Measurements from ENCODE around the gene CCDC141.

CCDC141 gene

DNA sequence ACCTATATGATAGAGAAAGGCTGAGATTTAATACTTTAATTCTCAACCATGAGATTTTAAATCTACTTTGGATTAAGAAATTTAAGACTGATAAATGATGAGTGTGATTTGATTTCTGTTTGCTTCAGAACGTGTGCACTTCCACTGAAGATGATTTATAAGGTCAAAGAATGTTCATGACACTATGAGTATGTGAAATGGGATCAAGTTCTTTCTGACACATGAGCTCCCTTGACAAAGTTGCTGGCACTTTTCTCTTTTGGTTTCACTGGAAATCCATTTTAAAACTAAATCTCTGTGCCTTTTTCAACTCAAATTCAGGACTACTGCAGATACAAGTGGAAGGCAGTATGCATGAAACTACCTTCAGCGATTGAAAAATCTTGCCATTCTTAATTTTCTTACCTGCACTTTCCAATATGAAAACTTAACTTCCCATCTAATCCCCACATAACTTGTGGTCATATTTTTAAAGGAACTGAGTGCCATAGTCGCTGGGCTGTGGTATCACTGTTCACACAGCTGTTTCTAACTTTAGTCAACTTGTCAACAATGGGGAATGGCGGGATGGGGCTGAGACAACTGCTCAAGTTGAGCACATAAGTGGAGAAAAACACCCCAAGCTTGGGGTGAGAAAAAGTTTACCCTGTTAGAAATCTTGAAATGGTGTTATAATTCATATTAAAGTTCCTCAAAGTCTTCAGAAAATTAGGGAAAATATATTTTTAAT is 190.9 kb downstream of the CCDC141 start:
- TF ChIP-seq, protein P1, sequence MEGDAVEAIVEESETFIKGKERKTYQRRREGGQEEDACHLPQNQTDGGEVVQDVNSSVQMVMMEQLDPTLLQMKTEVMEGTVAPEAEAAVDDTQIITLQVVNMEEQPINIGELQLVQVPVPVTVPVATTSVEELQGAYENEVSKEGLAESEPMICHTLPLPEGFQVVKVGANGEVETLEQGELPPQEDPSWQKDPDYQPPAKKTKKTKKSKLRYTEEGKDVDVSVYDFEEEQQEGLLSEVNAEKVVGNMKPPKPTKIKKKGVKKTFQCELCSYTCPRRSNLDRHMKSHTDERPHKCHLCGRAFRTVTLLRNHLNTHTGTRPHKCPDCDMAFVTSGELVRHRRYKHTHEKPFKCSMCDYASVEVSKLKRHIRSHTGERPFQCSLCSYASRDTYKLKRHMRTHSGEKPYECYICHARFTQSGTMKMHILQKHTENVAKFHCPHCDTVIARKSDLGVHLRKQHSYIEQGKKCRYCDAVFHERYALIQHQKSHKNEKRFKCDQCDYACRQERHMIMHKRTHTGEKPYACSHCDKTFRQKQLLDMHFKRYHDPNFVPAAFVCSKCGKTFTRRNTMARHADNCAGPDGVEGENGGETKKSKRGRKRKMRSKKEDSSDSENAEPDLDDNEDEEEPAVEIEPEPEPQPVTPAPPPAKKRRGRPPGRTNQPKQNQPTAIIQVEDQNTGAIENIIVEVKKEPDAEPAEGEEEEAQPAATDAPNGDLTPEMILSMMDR (IDR thresholded peaks at IDR 0.05; ENCODE audit: low read depth, low read length): no peak
- H3K4me3 ChIP-seq (replicated peaks in 1 of 2; ENCODE audit: low read depth in 2 of 2, low read length in 2 of 2): no peak overlapping the region
- DNase-seq (ENCODE audit: low read depth in 2 of 2): no peak

DNA sequence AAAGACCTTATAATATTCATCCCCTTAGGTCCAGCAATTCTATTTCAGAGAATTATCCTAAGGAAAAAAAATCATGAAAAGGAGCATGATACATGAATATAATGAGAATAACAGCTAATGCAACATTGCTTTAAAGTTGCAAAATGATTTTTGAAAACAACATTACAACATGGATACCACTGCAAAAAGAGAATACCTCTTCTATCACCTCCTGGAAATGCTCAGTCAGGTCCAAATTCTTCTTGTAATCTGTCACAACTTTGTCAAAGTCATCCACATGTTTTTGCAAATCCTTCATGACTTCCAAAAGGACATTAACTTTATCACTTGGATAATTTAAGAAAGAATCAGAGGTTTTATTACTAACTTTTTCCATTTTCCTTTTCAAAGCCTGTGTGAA is 194.8 kb downstream of the CCDC141 start:
- no peak overlapping the region for H3K4me3 ChIP-seq (replicated peaks in 1 of 2; ENCODE audit: low read depth in 2 of 2, low read length in 2 of 2)
- DNase-seq (ENCODE audit: low read depth in 2 of 2): peak in 1 of 2 donors; percentile 34
- TF ChIP-seq, protein P1 (IDR thresholded peaks at IDR 0.05; ENCODE audit: low read depth, low read length): no peak

DNA sequence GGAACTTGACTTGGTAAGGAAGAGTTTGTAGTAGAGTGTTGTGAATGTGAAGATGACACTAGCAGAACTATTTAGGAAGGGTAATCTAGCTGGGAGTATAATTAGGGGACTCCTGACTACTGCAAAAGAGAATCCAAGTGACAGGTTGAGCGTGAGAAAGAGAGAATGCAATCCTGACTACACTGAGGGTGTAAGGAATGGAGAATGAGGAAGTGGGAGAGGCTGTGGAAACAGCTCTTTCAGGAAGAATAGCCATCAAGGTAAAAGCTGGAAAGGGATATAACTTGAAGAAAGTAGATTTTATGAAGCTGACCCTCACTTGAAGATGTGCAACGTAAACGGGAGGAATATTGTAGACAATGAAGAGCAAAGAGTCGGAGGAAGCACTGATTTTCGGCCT is 201.6 kb downstream of the CCDC141 start:
- DNase-seq (ENCODE audit: low read depth in 2 of 2): no peak
- no peak overlapping the region for H3K4me3 ChIP-seq (replicated peaks in 1 of 2; ENCODE audit: low read depth in 2 of 2, low read length in 2 of 2)
- TF ChIP-seq, protein P1 (IDR thresholded peaks at IDR 0.05; ENCODE audit: low read depth, low read length): no peak

DNA sequence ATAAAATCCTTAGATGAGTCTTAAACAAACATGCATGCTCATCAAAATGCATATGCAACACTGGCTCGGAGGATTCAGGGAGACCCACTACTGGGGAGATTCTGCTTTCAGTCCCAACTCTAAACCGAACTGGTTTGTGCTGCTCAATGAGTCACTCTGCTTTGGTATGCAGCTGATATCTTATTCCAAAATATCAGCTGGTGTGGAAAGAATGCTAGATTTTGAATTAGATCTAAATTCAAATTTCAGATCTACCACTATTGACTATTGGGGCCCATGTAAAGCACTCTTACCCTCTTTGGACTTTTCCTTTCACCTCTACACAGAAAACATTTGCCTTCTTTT is 203.5 kb downstream of the CCDC141 start:
- TF ChIP-seq, protein P1 (IDR thresholded peaks at IDR 0.05; ENCODE audit: low read depth, low read length): no peak
- DNase-seq (ENCODE audit: low read depth in 2 of 2): no peak
- H3K4me3 ChIP-seq (replicated peaks in 1 of 2; ENCODE audit: low read depth in 2 of 2, low read length in 2 of 2): no peak overlapping the region

DNA sequence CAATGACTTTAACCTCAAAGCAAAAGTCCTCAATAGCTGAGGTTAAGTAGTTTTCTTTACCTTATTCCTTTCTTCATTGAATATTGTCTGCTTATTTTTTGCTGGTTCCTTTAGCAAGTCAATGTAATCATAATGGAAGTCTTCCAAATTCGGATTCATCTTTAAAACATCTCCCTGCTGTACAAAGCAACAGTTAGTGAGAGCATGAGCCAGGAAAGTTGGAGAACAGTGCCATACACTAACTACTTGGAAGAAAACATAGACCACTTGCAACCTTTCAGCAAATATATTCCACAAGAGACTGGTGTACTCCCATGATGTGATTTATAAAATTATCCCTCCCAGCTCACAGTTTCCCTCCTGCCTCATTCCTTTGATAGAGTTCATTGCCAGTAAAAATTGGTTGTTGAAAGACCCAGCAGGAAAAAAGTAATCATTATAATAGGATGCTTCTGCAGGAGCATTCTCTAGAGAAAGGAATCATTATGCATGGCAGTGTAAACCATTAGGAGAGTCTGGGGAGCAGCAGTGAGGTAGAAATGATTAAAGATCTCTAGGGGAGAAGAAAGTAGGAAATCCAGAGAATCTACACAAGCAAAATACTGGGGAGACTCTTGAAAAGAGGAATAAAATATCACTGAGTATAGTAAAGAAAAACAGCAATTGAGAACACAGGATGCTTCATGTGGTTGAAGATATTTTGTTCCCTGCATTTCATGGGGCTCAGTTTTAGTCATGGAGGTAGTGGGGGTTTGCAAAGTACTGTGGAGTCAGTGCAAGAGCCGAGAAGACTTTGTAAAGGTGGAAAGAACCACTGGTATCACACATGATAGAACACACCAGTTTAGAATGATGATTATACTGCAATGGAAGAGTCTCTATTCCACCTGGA is 204.1 kb downstream of the CCDC141 start:
- TF ChIP-seq, protein P1 (IDR thresholded peaks at IDR 0.05; ENCODE audit: low read depth, low read length): no peak
- H3K4me3 ChIP-seq (replicated peaks in 1 of 2; ENCODE audit: low read depth in 2 of 2, low read length in 2 of 2): no peak overlapping the region
- peak; percentile 74 to 80 for DNase-seq (ENCODE audit: low read depth in 2 of 2)

DNA sequence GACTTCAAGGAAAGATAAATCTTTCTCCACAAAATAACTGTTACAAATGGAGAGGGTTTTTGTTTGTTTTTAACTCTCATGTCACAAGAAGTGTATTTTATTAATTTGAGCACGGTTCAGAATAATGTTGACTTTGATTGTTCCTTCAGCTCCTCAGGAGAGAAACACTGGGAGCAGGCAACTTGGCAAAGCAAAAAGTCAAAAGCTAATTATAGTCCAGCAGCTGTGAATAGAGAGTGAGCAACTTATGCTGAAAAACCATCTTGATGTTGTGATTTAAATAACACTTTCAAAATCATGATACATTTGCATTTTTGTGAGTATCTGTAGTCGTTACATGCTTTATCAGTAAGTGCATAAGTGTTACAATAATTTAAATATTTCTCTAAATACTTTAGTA is 205.2 kb downstream of the CCDC141 start:
- DNase-seq (ENCODE audit: low read depth in 2 of 2): no peak
- TF ChIP-seq, protein P1 (IDR thresholded peaks at IDR 0.05; ENCODE audit: low read depth, low read length): no peak
- H3K4me3 ChIP-seq (replicated peaks in 1 of 2; ENCODE audit: low read depth in 2 of 2, low read length in 2 of 2): no peak overlapping the region
